ENCODE measurements around the gene NUTM1. TPM values are rescaled to one million over a fixed set of nuclear protein-coding genes. Genes with fewer than 3 reads are reported as not detected.
"Not testable (repeated sequence)": the region's sequence is repeated elsewhere in the genome, so short reads cannot be mapped to it uniquely, and the experiment has no call there.

Gene NUTM1
- total RNA-seq, 4 donors from 2014 or later: not detected

- Histone ChIP-seq H3K27me3 (no peaks in the 10 kb centered on the region), H3K36me3 (peaks cover 0 to 22% (median 0%) of the 10 kb centered on the region in 3 donors), H3K9me3 (no peaks in the 10 kb centered on the region), H3K4me1 (peaks cover 6 to 53% (median 12%) of the 10 kb centered on the region in 3 donors), H3K4me3 (peak overlapping the region; percentile 55 to 72 (median 70)), H3K27ac (peak overlapping the region in 3 of 4 donors; percentile 90 to 95 (median 91))
- intact Hi-C loops (cut with DNase I): no loop called here
- 89 to 93% methylated on average over 15 of the region's 15 CpGs for WGBS, 2 donors
- TF ChIP-seq, protein P1, sequence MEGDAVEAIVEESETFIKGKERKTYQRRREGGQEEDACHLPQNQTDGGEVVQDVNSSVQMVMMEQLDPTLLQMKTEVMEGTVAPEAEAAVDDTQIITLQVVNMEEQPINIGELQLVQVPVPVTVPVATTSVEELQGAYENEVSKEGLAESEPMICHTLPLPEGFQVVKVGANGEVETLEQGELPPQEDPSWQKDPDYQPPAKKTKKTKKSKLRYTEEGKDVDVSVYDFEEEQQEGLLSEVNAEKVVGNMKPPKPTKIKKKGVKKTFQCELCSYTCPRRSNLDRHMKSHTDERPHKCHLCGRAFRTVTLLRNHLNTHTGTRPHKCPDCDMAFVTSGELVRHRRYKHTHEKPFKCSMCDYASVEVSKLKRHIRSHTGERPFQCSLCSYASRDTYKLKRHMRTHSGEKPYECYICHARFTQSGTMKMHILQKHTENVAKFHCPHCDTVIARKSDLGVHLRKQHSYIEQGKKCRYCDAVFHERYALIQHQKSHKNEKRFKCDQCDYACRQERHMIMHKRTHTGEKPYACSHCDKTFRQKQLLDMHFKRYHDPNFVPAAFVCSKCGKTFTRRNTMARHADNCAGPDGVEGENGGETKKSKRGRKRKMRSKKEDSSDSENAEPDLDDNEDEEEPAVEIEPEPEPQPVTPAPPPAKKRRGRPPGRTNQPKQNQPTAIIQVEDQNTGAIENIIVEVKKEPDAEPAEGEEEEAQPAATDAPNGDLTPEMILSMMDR (IDR thresholded peaks at IDR 0.05): no peak
- TF ChIP-seq POLR2A (IDR thresholded peaks at IDR 0.05): no peak
- no peak for DNase-seq
These were observed 1.5 kb upstream of the NUTM1 start for GRCh38 chr15:34341381-34342212.

GRCh38 chr15:34342213-34342736 lies 840 bp upstream of the NUTM1 start:
- H3K27me3 ChIP-seq; DNase-seq; intact Hi-C loops (cut with DNase I); H3K9me3 ChIP-seq: not testable (repeated sequence)
- Histone ChIP-seq H3K36me3 (peaks cover 0 to 22% (median 0%) of the 10 kb centered on the region in 3 donors), H3K4me3 (peak overlapping the region; percentile 55 to 72 (median 70)), H3K27ac (peak overlapping the region; percentile 90 to 95 (median 90)), H3K4me1 (peaks cover 6 to 46% (median 8%) of the 10 kb centered on the region in 3 donors)
- 30 to 37% methylated on average over 21 to 24 of the region's 26 CpGs for WGBS, 2 donors

DNA sequence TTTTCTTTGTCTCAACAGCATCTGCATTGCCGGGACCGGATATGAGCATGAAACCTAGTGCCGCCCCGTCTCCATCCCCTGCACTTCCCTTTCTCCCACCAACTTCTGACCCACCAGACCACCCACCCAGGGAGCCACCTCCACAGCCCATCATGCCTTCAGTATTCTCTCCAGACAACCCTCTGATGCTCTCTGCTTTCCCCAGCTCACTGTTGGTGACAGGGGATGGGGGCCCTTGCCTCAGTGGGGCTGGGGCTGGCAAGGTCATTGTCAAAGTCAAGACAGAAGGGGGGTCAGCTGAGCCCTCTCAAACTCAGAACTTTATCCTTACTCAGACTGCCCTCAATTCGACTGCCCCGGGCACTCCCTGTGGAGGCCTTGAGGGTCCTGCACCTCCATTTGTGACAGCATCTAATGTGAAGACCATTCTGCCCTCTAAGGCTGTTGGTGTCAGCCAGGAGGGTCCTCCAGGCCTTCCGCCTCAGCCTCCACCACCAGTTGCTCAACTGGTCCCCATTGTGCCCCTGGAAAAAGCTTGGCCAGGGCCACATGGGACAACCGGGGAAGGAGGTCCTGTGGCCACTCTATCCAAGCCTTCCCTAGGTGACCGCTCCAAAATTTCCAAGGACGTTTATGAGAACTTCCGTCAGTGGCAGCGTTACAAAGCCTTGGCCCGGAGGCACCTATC lies 5.0 kb downstream of the NUTM1 start:
- H3K27ac ChIP-seq: peak overlapping the region in 2 of 4 donors; percentile 19 to 25
- no peaks in the 10 kb centered on the region for H3K9me3 ChIP-seq
- TF ChIP-seq, protein P1 (IDR thresholded peaks at IDR 0.05): no peak
- TF ChIP-seq POLR2A (IDR thresholded peaks at IDR 0.05): no peak
- H3K27me3 ChIP-seq: no peaks in the 10 kb centered on the region
- intact Hi-C loops (cut with DNase I): no loop called here
- DNase-seq: no peak
- H3K4me3 ChIP-seq: no peak overlapping the region
- H3K4me1 ChIP-seq: peaks cover 0 to 4% (median 2%) of the 10 kb centered on the region in 3 donors
- WGBS, 2 donors: 73 to 81% methylated on average over 9 to 11 of the region's 13 CpGs
- H3K36me3 ChIP-seq: peaks cover 0 to under 1% (median 0%) of the 10 kb centered on the region in 3 donors

GRCh38 chr15:34348735-34349300 lies 5.7 kb downstream of the NUTM1 start:
- WGBS, 2 donors: 43 to 56% methylated on average over 1 of the region's 1 CpG

GRCh38 chr15:34349769-34350168 lies 6.7 kb downstream of the NUTM1 start:
- Histone ChIP-seq H3K27me3 (no peaks in the 10 kb centered on the region), H3K4me3 (no peak overlapping the region), H3K4me1 (no peaks in the 10 kb centered on the region), H3K9me3 (no peaks in the 10 kb centered on the region), H3K27ac (no peak overlapping the region), H3K36me3 (peaks cover 0 to 17% (median 0%) of the 10 kb centered on the region in 3 donors)
- no peak for DNase-seq
- intact Hi-C loops (cut with DNase I): no loop called here
- TF ChIP-seq, protein P1 (IDR thresholded peaks at IDR 0.05): no peak
- no peak for TF ChIP-seq POLR2A (IDR thresholded peaks at IDR 0.05)
- 87 to 96% methylated on average over 2 to 4 of the region's 4 CpGs for WGBS, 2 donors

More at GRCh38 chr15:34348735-34349300, 5.7 kb downstream of the NUTM1 start:
- Histone ChIP-seq H3K9me3 (no peaks in the 10 kb centered on the region), H3K4me3 (no peak overlapping the region), H3K27me3 (no peaks in the 10 kb centered on the region), H3K27ac (no peak overlapping the region), H3K4me1 (no peaks in the 10 kb centered on the region), H3K36me3 (peaks cover 0 to 7% (median 0%) of the 10 kb centered on the region in 3 donors)
- TF ChIP-seq, protein P1 (IDR thresholded peaks at IDR 0.05): no peak
- TF ChIP-seq POLR2A (IDR thresholded peaks at IDR 0.05): no peak
- intact Hi-C loops (cut with DNase I): no loop called here
- DNase-seq: no peak

DNA sequence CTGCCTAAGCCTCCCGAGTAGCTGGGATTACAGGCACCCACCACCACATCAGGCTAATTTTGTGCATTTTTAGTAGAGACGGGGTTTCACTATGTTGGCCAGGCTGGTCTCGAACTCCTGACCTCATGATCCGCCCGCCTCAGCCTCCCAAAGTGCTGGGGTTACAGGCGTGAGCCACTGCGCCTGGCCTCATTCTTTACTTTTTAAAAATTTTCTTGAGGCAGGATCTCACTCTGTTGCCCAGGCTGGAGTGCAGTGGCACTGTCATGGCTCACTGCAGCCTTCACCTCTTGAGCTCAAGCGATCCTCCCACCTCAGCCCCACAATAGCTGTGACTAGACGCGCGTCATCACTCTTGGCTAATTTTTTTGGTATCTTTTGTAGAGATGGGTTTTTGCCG lies 9.9 kb downstream of the NUTM1 start:
- H3K36me3 ChIP-seq: peaks cover 0 to 49% (median 0%) of the 10 kb centered on the region in 3 donors
- H3K4me1 ChIP-seq; H3K9me3 ChIP-seq; H3K27ac ChIP-seq; DNase-seq; intact Hi-C loops (cut with DNase I); H3K27me3 ChIP-seq; H3K4me3 ChIP-seq: not testable (repeated sequence)
- WGBS, 2 donors: 96 to 98% methylated on average over 8 to 11 of the region's 12 CpGs
